Skeletal muscle satellite cell (primary cell): ENCODE results near the gene ATP10A.
A peak's percentile ranks its signal among the peaks of the same experiment; 100 is the strongest.

Experiments
- H3K27me3 ChIP-seq: 2 replicates; pipeline ENCODE4 v1.7.0; 2013; ENCODE audit warnings: low read length; ENCODE audit not compliant: control insufficient read depth, insufficient read depth
- H3K36me3 ChIP-seq: 2 replicates; pipeline ENCODE4 v1.7.0; 2013; ENCODE audit warnings: mild to moderate bottlenecking, control low read depth, low read length; ENCODE audit not compliant: insufficient read depth
- H3K4me1 ChIP-seq: 2 replicates; pipeline ENCODE4 v1.7.0; 2013; ENCODE audit warnings: low read length; ENCODE audit not compliant: control insufficient read depth, insufficient read depth
- H3K4me2 ChIP-seq: 2 replicates; pipeline ENCODE4 v1.7.0; 2013; ENCODE audit warnings: mild to moderate bottlenecking, low read length
- H3K4me3 ChIP-seq: 2 replicates; pipeline ENCODE4 v1.7.0; 2013; ENCODE audit warnings: low read length
- H3K9ac ChIP-seq: 2 replicates; pipeline ENCODE4 v1.7.0; 2013; ENCODE audit warnings: mild to moderate bottlenecking, low read depth, low read length, moderate library complexity
- H3K9me3 ChIP-seq: replicated peaks from 2 replicates; pipeline ENCODE4 v1.7.0; 2013; ENCODE audit warnings: mild to moderate bottlenecking, control low read depth, low read length

ATP10A gene

DNA sequence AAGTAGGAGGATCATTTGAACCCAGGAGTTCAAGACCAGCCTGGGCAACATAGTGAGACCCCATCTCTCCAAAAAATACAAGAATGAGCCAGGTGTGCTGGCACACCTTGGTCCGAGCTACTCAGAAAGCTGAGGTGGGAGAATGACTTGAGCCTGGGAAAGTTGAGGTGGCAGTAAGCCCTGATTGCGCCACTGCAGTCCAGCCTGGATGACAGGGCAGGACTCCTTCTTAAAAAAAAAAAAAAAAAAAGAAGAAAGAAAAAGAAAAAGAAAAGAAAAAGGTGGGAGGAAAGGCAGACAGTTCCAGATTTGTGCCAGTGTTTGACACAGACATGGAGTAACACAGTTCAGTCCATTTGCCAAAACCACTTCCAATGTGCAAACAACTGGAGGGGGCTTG, 75.7 kb downstream of the ATP10A start:
- H3K4me3 ChIP-seq: no peak overlapping the region
- H3K4me2 ChIP-seq: peak overlapping the region; percentile 74
- H3K36me3 ChIP-seq: no peaks in the 10 kb centered on the region
- H3K27me3 ChIP-seq: no peaks in the 10 kb centered on the region
- peak overlapping the region; percentile 22 for H3K9ac ChIP-seq
- no peaks in the 10 kb centered on the region for H3K9me3 ChIP-seq
- H3K4me1 ChIP-seq: peaks cover 67% of the 10 kb centered on the region

- H3K27me3 ChIP-seq: no peaks in the 10 kb centered on the region
- peaks cover 61% of the 10 kb centered on the region for H3K4me1 ChIP-seq
- no peak overlapping the region for H3K4me3 ChIP-seq
- no peaks in the 10 kb centered on the region for H3K9me3 ChIP-seq
- H3K36me3 ChIP-seq: no peaks in the 10 kb centered on the region
- H3K4me2 ChIP-seq: peak overlapping the region; percentile 49
- peak overlapping the region; percentile 78 for H3K9ac ChIP-seq
Observed at GRCh38 chr15:25786040-25786439, 77.1 kb downstream of the ATP10A start.

- Histone ChIP-seq H3K4me3 (no peak overlapping the region), H3K27me3 (no peaks in the 10 kb centered on the region), H3K36me3 (peaks cover 3% of the 10 kb centered on the region), H3K4me1 (peaks cover 57% of the 10 kb centered on the region), H3K4me2 (peak overlapping the region; percentile 49), H3K9me3 (no peaks in the 10 kb centered on the region), H3K9ac (peak overlapping the region; percentile 78)
Observed at GRCh38 chr15:25785641-25786025, 77.5 kb downstream of the ATP10A start.

- no peaks in the 10 kb centered on the region for H3K9me3 ChIP-seq
- no peaks in the 10 kb centered on the region for H3K27me3 ChIP-seq
- peak overlapping the region; percentile 49 for H3K4me2 ChIP-seq
- H3K4me1 ChIP-seq: peaks cover 52% of the 10 kb centered on the region
- H3K9ac ChIP-seq: peak overlapping the region; percentile 78
- peaks cover 8% of the 10 kb centered on the region for H3K36me3 ChIP-seq
- no peak overlapping the region for H3K4me3 ChIP-seq
Observed at GRCh38 chr15:25784876-25785640, 78.1 kb downstream of the ATP10A start.

- Histone ChIP-seq H3K4me2 (no peak overlapping the region), H3K4me1 (peaks cover 41% of the 10 kb centered on the region), H3K4me3 (no peak overlapping the region), H3K9ac (no peak overlapping the region), H3K27me3 (no peaks in the 10 kb centered on the region), H3K36me3 (peaks cover 8% of the 10 kb centered on the region), H3K9me3 (no peaks in the 10 kb centered on the region)
Observed at GRCh38 chr15:25783607-25784540, 79.3 kb downstream of the ATP10A start.

- H3K4me2 ChIP-seq: no peak overlapping the region
- no peaks in the 10 kb centered on the region for H3K27me3 ChIP-seq
- H3K36me3 ChIP-seq: peaks cover 8% of the 10 kb centered on the region
- no peaks in the 10 kb centered on the region for H3K9me3 ChIP-seq
- H3K9ac ChIP-seq: no peak overlapping the region
- H3K4me1 ChIP-seq: peaks cover 33% of the 10 kb centered on the region
- no peak overlapping the region for H3K4me3 ChIP-seq
Observed at GRCh38 chr15:25783134-25783533, 80.0 kb downstream of the ATP10A start.

DNA sequence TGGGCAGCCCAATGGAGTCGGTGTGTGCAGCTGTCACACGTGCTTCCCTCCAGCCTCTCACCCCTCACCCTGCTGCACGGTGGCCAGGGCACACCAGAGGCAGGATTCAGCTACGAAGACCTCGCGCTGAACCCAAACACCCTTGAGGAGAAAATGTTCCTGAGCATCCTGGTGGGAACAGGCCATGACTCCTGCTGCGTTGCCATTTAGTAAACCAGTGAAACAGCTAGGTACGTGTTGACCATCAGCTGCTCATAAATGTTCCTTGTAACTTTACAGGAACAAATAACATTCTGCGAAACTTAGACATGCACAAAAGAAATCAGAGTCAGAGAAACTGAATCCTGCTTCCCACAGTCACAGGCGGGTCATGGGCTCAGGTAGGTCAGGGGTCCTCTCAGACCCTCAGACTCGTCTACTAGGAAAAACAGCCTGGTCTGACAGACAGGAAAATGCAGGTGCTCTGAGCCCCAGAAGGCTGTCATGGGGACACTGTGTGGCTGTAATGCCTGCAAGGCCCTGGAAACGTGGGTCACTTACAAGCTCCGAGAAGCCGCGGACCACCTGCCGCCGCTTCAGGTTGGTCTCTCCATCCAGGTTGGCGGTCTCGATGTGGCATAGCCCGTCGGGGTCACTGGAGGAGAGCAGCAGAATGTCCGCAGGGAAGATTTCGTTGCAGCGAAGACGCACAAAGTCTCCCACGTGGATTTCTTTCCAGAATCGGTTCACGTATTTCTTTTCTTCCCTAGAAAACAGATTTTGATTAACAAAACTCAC, 82.5 kb downstream of the ATP10A start:
- H3K4me2 ChIP-seq: no peak overlapping the region
- no peak overlapping the region for H3K4me3 ChIP-seq
- no peaks in the 10 kb centered on the region for H3K9me3 ChIP-seq
- H3K4me1 ChIP-seq: peaks cover 28% of the 10 kb centered on the region
- H3K27me3 ChIP-seq: no peaks in the 10 kb centered on the region
- H3K9ac ChIP-seq: no peak overlapping the region
- peaks cover 8% of the 10 kb centered on the region for H3K36me3 ChIP-seq

GRCh38 chr15:25778161-25778560, 85.0 kb downstream of the ATP10A start:
- H3K4me2 ChIP-seq: no peak overlapping the region
- no peaks in the 10 kb centered on the region for H3K9me3 ChIP-seq
- H3K9ac ChIP-seq: no peak overlapping the region
- no peak overlapping the region for H3K4me3 ChIP-seq
- H3K36me3 ChIP-seq: peaks cover 8% of the 10 kb centered on the region
- H3K4me1 ChIP-seq: peaks cover 24% of the 10 kb centered on the region
- no peaks in the 10 kb centered on the region for H3K27me3 ChIP-seq

DNA sequence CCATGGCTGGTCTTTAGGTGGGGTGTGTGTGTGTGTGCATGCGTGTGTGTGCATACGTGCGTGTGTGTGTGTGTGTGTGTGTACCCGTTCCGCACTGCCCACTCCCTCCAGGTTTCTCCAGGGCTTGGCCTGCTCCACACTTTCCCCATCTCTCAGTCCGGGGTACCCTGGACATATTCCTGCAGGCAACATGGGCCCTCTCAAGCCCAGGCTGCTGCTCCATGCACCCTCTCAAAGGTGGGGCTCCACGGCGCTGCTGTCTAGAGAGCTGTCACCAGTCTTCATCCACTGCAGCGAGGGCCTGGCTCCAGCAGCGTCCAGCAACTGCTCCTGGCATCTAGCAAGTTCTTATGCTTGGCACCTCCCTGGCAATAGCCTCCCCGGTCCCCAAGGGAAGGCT, 86.1 kb downstream of the ATP10A start:
- Histone ChIP-seq H3K36me3 (peaks cover 8% of the 10 kb centered on the region), H3K4me3 (no peak overlapping the region), H3K4me2 (no peak overlapping the region), H3K4me1 (peaks cover 24% of the 10 kb centered on the region), H3K27me3 (no peaks in the 10 kb centered on the region), H3K9ac (no peak overlapping the region), H3K9me3 (no peaks in the 10 kb centered on the region)

DNA sequence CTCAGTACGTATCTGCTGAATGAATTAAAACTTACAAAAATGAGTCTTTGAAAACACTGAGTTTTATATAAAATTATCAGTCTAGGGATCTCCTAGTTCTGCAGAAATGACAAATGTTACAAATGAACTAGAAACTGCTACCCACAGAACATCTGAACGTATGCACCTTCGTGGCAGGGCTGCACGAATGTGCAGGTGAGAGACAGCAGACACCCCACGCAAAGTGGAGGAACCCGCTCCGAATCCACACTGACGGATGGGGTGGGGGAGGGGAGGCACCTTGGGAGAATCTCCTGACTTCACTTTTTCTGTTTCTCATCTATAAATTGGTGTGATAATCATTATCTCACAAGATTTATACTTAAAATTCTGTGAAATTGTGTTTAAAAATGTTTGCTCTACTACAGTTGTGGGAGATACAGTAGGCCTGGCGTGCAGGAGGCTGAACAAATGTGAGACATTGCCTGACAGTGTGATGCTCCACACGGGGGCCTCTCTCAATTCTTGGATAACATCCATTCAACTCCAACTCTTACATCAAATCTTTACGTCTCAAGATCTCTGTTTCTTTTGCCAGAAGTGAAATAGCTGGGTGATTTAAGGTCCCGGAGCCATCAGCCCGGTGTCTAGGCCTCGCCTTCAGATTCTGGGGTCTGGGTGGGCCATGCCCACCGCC, 86.9 kb downstream of the ATP10A start:
- H3K9ac ChIP-seq: peak overlapping the region; percentile 58
- H3K36me3 ChIP-seq: peaks cover 8% of the 10 kb centered on the region
- H3K27me3 ChIP-seq: no peaks in the 10 kb centered on the region
- H3K9me3 ChIP-seq: no peaks in the 10 kb centered on the region
- peak overlapping the region; percentile 58 for H3K4me3 ChIP-seq
- H3K4me2 ChIP-seq: peak overlapping the region; percentile 81
- peaks cover 28% of the 10 kb centered on the region for H3K4me1 ChIP-seq
